Suprapubic skin (tissue), 4 donors: ENCODE results near the gene SLC31A2. TPM values are rescaled to one million over a fixed set of nuclear protein-coding genes. Genes with fewer than 3 reads are reported as not detected.
"Not testable (repeated sequence)": the region's sequence is repeated elsewhere in the genome, so short reads cannot be mapped to it uniquely, and the experiment has no call there.

ENCODE experiments used
- DNase-seq, 2 donors: peaks; one replicate each; pipeline ENCODE4 v3.0.0-alpha.2; 2019; ENCODE audit warnings: low spot score in 2 of 2
- H3K27ac ChIP-seq: fragments of 200-600 bp; sonication (generic); one replicate; pipeline ENCODE4 v1.5.1; 2019
- H3K27me3 ChIP-seq: fragments of 200-600 bp; sonication (generic); one replicate; pipeline ENCODE4 v1.5.1; 2019
- H3K36me3 ChIP-seq: fragments of 200-600 bp; sonication (generic); one replicate; pipeline ENCODE4 v1.5.1; 2019
- H3K4me1 ChIP-seq: fragments of 200-600 bp; sonication (generic); one replicate; pipeline ENCODE4 v1.5.1; 2019
- H3K4me3 ChIP-seq: fragments of 200-600 bp; sonication (generic); one replicate; pipeline ENCODE4 v1.5.1; 2019; ENCODE audit warnings: mild to moderate bottlenecking
- H3K9me3 ChIP-seq: fragments of 200-600 bp; sonication (generic); one replicate; pipeline ENCODE4 v1.5.1; 2019
- CTCF ChIP-seq, 2 donors: fragments of 200-600 bp in 1 of 2; fragments of 450-650 bp in 1 of 2; sonication (generic) in 1 of 2; IDR thresholded peaks; one replicate each; pipeline ENCODE4 v1.5.1; 2016 to 2019; ENCODE audit warnings: antibody characterized with exemption in 2 of 2, mild to moderate bottlenecking in 1 of 2, moderate library complexity in 1 of 2
- EP300 ChIP-seq: sonication (generic); formaldehyde crosslinking; IDR thresholded peaks from one replicate; pipeline ENCODE4 v1.6.1; 2017; ENCODE audit warnings: antibody characterized with exemption
- POLR2A ChIP-seq, 2 donors: fragments of 450-650 bp; IDR thresholded peaks; one replicate each; pipeline ENCODE4 v1.6.1; 2017; ENCODE audit warnings: antibody characterized with exemption in 2 of 2, mild to moderate bottlenecking in 2 of 2, moderate library complexity in 2 of 2
- POLR2AphosphoS5 ChIP-seq, 3 donors: sonication (generic); formaldehyde crosslinking; IDR thresholded peaks; one replicate each; pipeline ENCODE4 v1.6.1; 2017; ENCODE audit warnings: antibody characterized with exemption in 3 of 3
- WGBS: methylation state at CpG from one replicate; pipeline ENCODE4 v1.1.5; 2018; 5-methylcytosine and 5-hydroxymethylcytosine counted together
- total RNA-seq, 4 donors: library from RNA; depleted of rRNA; stranded (reverse); fragments of >200 nt; gene quantifications; one replicate each; pipeline ENCODE4 v1.1.0, GENCODE V29; 2016

SLC31A2 gene
- total RNA-seq, 4 donors from 2014 or later: 49.8 to 114 (median 88.4) TPM

GRCh38 chr9:113148372-113148705 lies 2.5 kb upstream of the SLC31A2 start:
- H3K9me3 ChIP-seq: no peaks in the 10 kb centered on the region
- no peaks in the 10 kb centered on the region for H3K27me3 ChIP-seq

GRCh38 chr9:113148781-113149510 lies 1.9 kb upstream of the SLC31A2 start:
- Histone ChIP-seq H3K27ac (no peak overlapping the region), H3K4me1 (peaks cover 33% of the 10 kb centered on the region), H3K9me3 (no peaks in the 10 kb centered on the region), H3K36me3 (no peaks in the 10 kb centered on the region), H3K4me3 (no peak overlapping the region), H3K27me3 (no peaks in the 10 kb centered on the region)
- TF ChIP-seq POLR2A (IDR thresholded peaks at IDR 0.05) (no peak), CTCF (IDR thresholded peaks at IDR 0.05) (no peak), EP300 (no peak), POLR2AphosphoS5 (IDR thresholded peaks at IDR 0.05) (no peak)
- DNase-seq: no peak
- WGBS: 94% methylated on average over 8 of the region's 8 CpGs

More at GRCh38 chr9:113148372-113148705, 2.5 kb upstream of the SLC31A2 start:
- 85% methylated on average over 6 of the region's 6 CpGs for WGBS
- DNase-seq: no peak
- TF ChIP-seq POLR2AphosphoS5 (IDR thresholded peaks at IDR 0.05): no peak
- TF ChIP-seq CTCF (IDR thresholded peaks at IDR 0.05): no peak
- no peak for TF ChIP-seq POLR2A (IDR thresholded peaks at IDR 0.05)
- no peak for TF ChIP-seq EP300
- H3K4me3 ChIP-seq: no peak overlapping the region
- H3K27ac ChIP-seq: no peak overlapping the region
- H3K36me3 ChIP-seq: no peaks in the 10 kb centered on the region
- peaks cover 29% of the 10 kb centered on the region for H3K4me1 ChIP-seq

GRCh38 chr9:113149561-113149960 lies 1.2 kb upstream of the SLC31A2 start:
- not testable (repeated sequence) for H3K27ac ChIP-seq, DNase-seq
- 94% methylated on average over 10 of the region's 10 CpGs for WGBS

GRCh38 chr9:113151696-113152630 lies 1.2 kb downstream of the SLC31A2 start:
- peak overlapping the region; percentile 74 for H3K4me3 ChIP-seq
- TF ChIP-seq POLR2A (IDR thresholded peaks at IDR 0.05) (no peak), CTCF (IDR thresholded peaks at IDR 0.05) (no peak)
- no peaks in the 10 kb centered on the region for H3K27me3 ChIP-seq
- WGBS: 39% methylated on average over 9 of the region's 11 CpGs
- H3K27ac ChIP-seq: peak overlapping the region; percentile 92
- H3K9me3 ChIP-seq: no peaks in the 10 kb centered on the region
- peaks cover 61% of the 10 kb centered on the region for H3K4me1 ChIP-seq
- DNase-seq: no peak
- H3K36me3 ChIP-seq: no peaks in the 10 kb centered on the region

More at GRCh38 chr9:113149561-113149960, 1.2 kb upstream of the SLC31A2 start:
- H3K9me3 ChIP-seq, H3K4me3 ChIP-seq, H3K36me3 ChIP-seq, H3K27me3 ChIP-seq: not testable (repeated sequence)
- H3K4me1 ChIP-seq: peaks cover 39% of the 10 kb centered on the region

- H3K27ac ChIP-seq: peak overlapping the region; percentile 92
- TF ChIP-seq POLR2A (IDR thresholded peaks at IDR 0.05): no peak
- no peak for TF ChIP-seq POLR2AphosphoS5 (IDR thresholded peaks at IDR 0.05)
- no peak for TF ChIP-seq CTCF (IDR thresholded peaks at IDR 0.05)
- H3K9me3 ChIP-seq: no peaks in the 10 kb centered on the region
- peaks cover 5% of the 10 kb centered on the region for H3K36me3 ChIP-seq
- peak overlapping the region; percentile 74 for H3K4me3 ChIP-seq
- no peak for DNase-seq
- WGBS: 66% methylated on average over 3 of the region's 3 CpGs
- peaks cover 63% of the 10 kb centered on the region for H3K4me1 ChIP-seq
- H3K27me3 ChIP-seq: no peaks in the 10 kb centered on the region
These were observed 1.9 kb downstream of the SLC31A2 start for GRCh38 chr9:113152699-113153098.
